Gastroesophageal sphincter (tissue), 4 donors: Measurements from ENCODE around the gene CERS4. TPM values are rescaled to one million over a fixed set of nuclear protein-coding genes. Genes with fewer than 3 reads are reported as not detected.
"Not testable (repeated sequence)": the region's sequence is repeated elsewhere in the genome, so short reads cannot be mapped to it uniquely, and the experiment has no call there.

Experiments used
- ATAC-seq: fragments of 150-250 bp; one replicate; pipeline ENCODE4 v1.9.1; 2016; ENCODE audit warnings: mild to moderate bottlenecking, moderate library complexity
- H3K27ac ChIP-seq, 4 donors: fragments of 200-600 bp; sonication (generic) in 3 of 4; 1 replicate in 3 of 4; 2 replicates in 1 of 4; pipeline ENCODE4 v1.5.1; 2016 to 2019
- H3K27me3 ChIP-seq: fragments of 200-600 bp; sonication (generic); one replicate; pipeline ENCODE4 v1.5.1; 2019
- H3K36me3 ChIP-seq, 2 donors: fragments of 200-600 bp; sonication (generic); one replicate each; pipeline ENCODE4 v1.5.1; 2019; ENCODE audit warnings: control low read depth in 1 of 2
- H3K4me1 ChIP-seq, 3 donors: fragments of 200-600 bp; sonication (generic); 1 replicate in 2 of 3; 2 replicates in 1 of 3; pipeline ENCODE4 v1.5.1; 2016 to 2019; ENCODE audit warnings: control low read depth in 2 of 3
- H3K4me3 ChIP-seq, 2 donors: fragments of 200-600 bp; sonication (generic); one replicate each; pipeline ENCODE4 v1.5.1; 2019; ENCODE audit warnings: mild to moderate bottlenecking in 1 of 2, moderate library complexity in 1 of 2
- H3K9me3 ChIP-seq, 3 donors: fragments of 200-600 bp; sonication (generic); one replicate each; pipeline ENCODE4 v1.5.1; 2017 to 2019; ENCODE audit warnings: control low read depth in 2 of 3
- EP300 ChIP-seq: sonication (generic); formaldehyde crosslinking; IDR thresholded peaks from one replicate; pipeline ENCODE4 v1.6.1; 2017; ENCODE audit warnings: antibody characterized with exemption, mild to moderate bottlenecking
- POLR2A ChIP-seq, 2 donors: fragments of 450-650 bp; IDR thresholded peaks; one replicate each; pipeline ENCODE4 v1.6.1; 2017; ENCODE audit warnings: antibody characterized with exemption in 2 of 2, mild to moderate bottlenecking in 2 of 2, moderate library complexity in 1 of 2
- POLR2AphosphoS5 ChIP-seq: sonication (generic); formaldehyde crosslinking; IDR thresholded peaks from one replicate; pipeline ENCODE4 v1.6.1; 2017; ENCODE audit warnings: antibody characterized with exemption
- WGBS, 2 donors: methylation state at CpG; one replicate each; pipeline ENCODE4 v1.1.5; 2018; ENCODE audit warnings: low coverage in 1 of 2; 5-methylcytosine and 5-hydroxymethylcytosine counted together
- total RNA-seq, 4 donors: library from RNA; depleted of rRNA; stranded (reverse); fragments of >200 nt; gene quantifications; one replicate each; pipeline ENCODE4 v1.1.0, GENCODE V29; 2016
- TF ChIP-seq, protein P1 (sequence below), 4 experiments: fragments of 200-600 bp in 2 of 4; fragments of 450-650 bp in 2 of 4; sonication (generic) in 1 of 4; IDR thresholded peaks; one replicate each; pipeline ENCODE4 v1.5.1; 2017 to 2019; ENCODE audit warnings: antibody characterized with exemption in 4 of 4, mild to moderate bottlenecking in 2 of 4, moderate library complexity in 2 of 4

Gene CERS4
- total RNA-seq, 4 donors from 2014 or later, result 24.8 to 33.8 (median 31.9) TPM

DNA sequence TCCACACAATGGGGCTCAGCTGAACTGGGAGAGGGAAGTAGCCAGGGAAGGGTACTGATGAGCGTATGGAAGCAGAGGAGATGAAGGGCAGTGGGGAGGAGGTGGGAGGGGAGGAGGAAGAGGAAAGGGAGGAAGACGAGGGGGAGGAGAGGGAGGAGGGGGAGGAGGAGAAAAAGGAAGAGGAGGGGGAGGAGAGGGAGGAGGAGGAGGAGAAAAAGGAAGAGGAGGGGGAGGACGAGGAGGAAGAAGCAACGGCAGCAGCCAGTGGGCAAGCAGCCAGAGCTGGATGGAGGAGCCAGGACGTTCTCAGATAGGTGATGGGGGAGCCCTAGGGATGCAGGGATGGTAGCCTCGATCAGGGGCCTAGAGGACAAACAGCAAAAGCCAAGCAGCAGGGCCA is 5.6 kb downstream of the CERS4 start:
- no peaks in the 10 kb centered on the region for H3K9me3 ChIP-seq
- H3K27ac ChIP-seq, result no peak overlapping the region
- 30 to 39% methylated on average over 5 to 6 of the region's 6 CpGs for WGBS, 2 donors
- no peak for ATAC-seq
- TF ChIP-seq EP300 (no peak), POLR2A (IDR thresholded peaks at IDR 0.05) (no peak)
- H3K36me3 ChIP-seq, result peaks cover 0 to 34% of the 10 kb centered on the region in 2 donors
- H3K4me1 ChIP-seq, result peaks cover 0 to 33% (median 0%) of the 10 kb centered on the region in 3 donors
- no peak overlapping the region for H3K4me3 ChIP-seq
- H3K27me3 ChIP-seq, result no peaks in the 10 kb centered on the region

DNA sequence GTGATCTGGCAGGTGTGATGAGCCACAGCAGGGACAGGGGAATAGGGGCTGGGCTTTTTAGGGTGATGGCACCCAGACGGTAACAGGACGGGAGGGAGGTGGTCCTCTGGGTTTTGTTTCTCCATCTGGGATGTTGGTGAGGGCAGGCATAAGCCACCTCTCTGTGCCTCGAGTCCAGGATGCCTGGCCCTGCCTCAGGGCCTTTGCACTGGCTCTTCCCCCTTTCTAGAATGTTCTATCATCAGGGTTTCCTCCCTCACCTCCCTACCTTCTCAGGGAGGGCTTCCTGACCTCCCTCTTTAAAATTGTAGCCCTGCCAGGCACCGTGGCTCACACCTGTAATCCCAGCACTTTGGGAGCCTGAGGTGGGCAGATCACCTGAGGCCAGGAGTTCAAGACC is 6.6 kb downstream of the CERS4 start:
- peaks cover 0 to 34% of the 10 kb centered on the region in 2 donors for H3K36me3 ChIP-seq
- no peaks in the 10 kb centered on the region for H3K9me3 ChIP-seq
- no peak for ATAC-seq
- WGBS, 2 donors, result 50% methylated on average over 1 of the region's 4 CpGs; no CpG with 5 or more reads in 1 of the 2 donors
- no peak overlapping the region for H3K4me3 ChIP-seq
- H3K27me3 ChIP-seq, result no peaks in the 10 kb centered on the region
- H3K4me1 ChIP-seq, result peaks cover 0 to 23% (median 0%) of the 10 kb centered on the region in 3 donors
- no peak for TF ChIP-seq EP300
- no peak for TF ChIP-seq POLR2AphosphoS5
- no peak for TF ChIP-seq POLR2A (IDR thresholded peaks at IDR 0.05)
- TF ChIP-seq, protein P1, sequence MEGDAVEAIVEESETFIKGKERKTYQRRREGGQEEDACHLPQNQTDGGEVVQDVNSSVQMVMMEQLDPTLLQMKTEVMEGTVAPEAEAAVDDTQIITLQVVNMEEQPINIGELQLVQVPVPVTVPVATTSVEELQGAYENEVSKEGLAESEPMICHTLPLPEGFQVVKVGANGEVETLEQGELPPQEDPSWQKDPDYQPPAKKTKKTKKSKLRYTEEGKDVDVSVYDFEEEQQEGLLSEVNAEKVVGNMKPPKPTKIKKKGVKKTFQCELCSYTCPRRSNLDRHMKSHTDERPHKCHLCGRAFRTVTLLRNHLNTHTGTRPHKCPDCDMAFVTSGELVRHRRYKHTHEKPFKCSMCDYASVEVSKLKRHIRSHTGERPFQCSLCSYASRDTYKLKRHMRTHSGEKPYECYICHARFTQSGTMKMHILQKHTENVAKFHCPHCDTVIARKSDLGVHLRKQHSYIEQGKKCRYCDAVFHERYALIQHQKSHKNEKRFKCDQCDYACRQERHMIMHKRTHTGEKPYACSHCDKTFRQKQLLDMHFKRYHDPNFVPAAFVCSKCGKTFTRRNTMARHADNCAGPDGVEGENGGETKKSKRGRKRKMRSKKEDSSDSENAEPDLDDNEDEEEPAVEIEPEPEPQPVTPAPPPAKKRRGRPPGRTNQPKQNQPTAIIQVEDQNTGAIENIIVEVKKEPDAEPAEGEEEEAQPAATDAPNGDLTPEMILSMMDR (IDR thresholded peaks at IDR 0.05), result no peak
- no peak overlapping the region for H3K27ac ChIP-seq

DNA sequence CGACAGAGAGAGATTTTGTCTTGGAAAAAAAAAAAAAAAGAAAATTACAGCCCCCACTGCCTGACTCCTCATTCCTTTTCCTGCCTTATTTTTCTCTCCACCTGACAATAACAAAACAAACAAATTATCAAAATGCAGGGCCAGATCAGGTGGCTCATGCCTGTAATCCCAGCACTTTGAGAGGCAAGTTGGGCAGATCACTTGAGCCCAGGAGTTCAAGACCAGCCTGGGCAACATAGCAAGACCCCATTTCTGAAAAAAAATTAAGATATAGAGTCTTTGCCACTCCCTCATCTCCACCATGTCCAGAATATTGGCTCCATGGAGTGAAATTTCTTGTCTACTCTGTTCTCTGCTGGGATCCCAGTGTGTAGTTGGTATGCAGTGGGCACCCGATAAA is 7.2 kb downstream of the CERS4 start:
- no peaks in the 10 kb centered on the region for H3K27me3 ChIP-seq
- no peak overlapping the region for H3K4me3 ChIP-seq
- H3K4me1 ChIP-seq, result peaks cover 0 to 18% (median 0%) of the 10 kb centered on the region in 3 donors
- H3K9me3 ChIP-seq, result no peaks in the 10 kb centered on the region
- no peak overlapping the region for H3K27ac ChIP-seq
- ATAC-seq, result no peak
- WGBS, 2 donors, result 31% methylated on average over 2 of the region's 2 CpGs; no CpG with 5 or more reads in 1 of the 2 donors
- no peak for TF ChIP-seq EP300
- no peak for TF ChIP-seq POLR2AphosphoS5
- TF ChIP-seq POLR2A (IDR thresholded peaks at IDR 0.05), result no peak
- TF ChIP-seq, protein P1 (IDR thresholded peaks at IDR 0.05), result no peak
- H3K36me3 ChIP-seq, result peaks cover 0 to 34% of the 10 kb centered on the region in 2 donors

DNA sequence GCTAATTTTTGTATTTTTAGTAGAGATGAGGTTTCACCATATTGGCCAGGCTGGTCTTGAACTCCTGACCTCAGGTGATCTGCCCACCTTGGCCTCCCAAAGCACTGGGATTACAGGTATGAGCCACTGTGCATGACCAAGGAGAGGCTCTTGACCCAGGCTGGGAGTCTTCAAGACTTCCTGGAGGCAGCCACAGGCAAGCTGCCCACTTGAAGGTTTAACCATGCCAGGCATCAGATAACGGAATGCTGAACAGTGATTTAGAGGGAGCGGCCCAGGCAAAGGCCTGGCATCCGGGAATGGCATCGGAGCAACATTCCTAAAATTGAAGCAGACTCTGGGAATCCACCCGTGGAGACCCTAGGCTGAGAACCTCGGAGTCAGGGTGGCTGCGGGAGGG is 9.0 kb downstream of the CERS4 start:
- not testable (repeated sequence) for H3K9me3 ChIP-seq, H3K27me3 ChIP-seq, H3K27ac ChIP-seq, H3K4me3 ChIP-seq, H3K4me1 ChIP-seq, ATAC-seq
- WGBS, 2 donors, result 86 to 89% methylated on average over 6 to 7 of the region's 7 CpGs
- H3K36me3 ChIP-seq, result peaks cover 0 to 34% of the 10 kb centered on the region in 2 donors

DNA sequence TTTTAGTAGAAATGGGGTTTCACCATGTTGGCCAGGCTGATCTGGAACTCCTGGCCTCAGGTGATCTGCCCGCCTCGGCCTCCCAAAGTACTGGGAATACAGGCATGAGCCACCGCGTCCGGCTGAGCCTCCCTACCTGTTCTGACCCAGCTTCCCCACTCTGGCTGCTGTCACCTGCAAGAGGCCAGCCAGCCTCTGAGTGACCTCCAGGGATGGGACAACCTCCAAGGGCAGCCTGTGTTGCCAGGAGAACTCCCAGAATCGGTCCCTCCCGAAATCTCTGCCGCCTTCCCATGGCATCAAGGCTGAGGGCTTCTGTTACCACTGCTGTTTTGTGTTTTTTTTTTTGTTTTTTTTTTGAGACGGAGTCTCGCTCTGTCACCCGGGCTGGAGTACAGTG is 11.3 kb downstream of the CERS4 start:
- Histone ChIP-seq H3K9me3 (no peaks in the 10 kb centered on the region), H3K27ac (no peak overlapping the region), H3K4me3 (no peak overlapping the region), H3K27me3 (no peaks in the 10 kb centered on the region), H3K36me3 (peaks cover 0 to 29% of the 10 kb centered on the region in 2 donors), H3K4me1 (peaks cover 0 to 8% (median 0%) of the 10 kb centered on the region in 3 donors)
- 80 to 96% methylated on average over 2 to 3 of the region's 11 CpGs for WGBS, 2 donors
- ATAC-seq, result no peak
- TF ChIP-seq POLR2AphosphoS5 (no peak), EP300 (no peak), POLR2A (IDR thresholded peaks at IDR 0.05) (no peak)
- TF ChIP-seq, protein P1 (IDR thresholded peaks at IDR 0.05), result no peak

DNA sequence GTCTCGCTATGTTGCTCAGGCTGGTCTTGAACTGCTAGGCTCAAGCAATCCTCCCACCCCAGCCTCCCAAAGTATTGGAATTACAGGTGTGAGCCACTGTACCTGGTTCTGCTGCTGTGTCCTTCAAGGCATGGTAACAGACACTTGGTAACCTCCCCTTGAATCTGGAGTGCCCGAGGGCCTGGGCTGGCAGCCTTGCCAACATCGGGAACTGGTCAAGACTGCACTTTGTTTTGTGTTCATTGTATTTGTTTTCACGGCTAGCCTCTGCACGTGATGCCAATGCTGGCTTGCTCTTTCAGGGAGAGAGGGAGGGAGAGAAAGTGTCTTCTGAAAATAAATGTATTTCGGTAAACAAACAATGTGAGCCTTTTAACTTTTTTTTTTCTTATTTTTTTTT is 12.0 kb downstream of the CERS4 start:
- TF ChIP-seq, protein P1 (IDR thresholded peaks at IDR 0.05), result no peak
- no peak for TF ChIP-seq POLR2AphosphoS5
- no peak for TF ChIP-seq POLR2A (IDR thresholded peaks at IDR 0.05)
- TF ChIP-seq EP300, result no peak
- no peak overlapping the region for H3K4me3 ChIP-seq
- H3K27ac ChIP-seq, result no peak overlapping the region
- H3K9me3 ChIP-seq, result no peaks in the 10 kb centered on the region
- peaks cover 0 to 22% of the 10 kb centered on the region in 2 donors for H3K36me3 ChIP-seq
- ATAC-seq, result no peak
- peaks cover 0 to 8% (median 0%) of the 10 kb centered on the region in 3 donors for H3K4me1 ChIP-seq
- 74 to 79% methylated on average over 5 to 6 of the region's 6 CpGs for WGBS, 2 donors
- no peaks in the 10 kb centered on the region for H3K27me3 ChIP-seq

DNA sequence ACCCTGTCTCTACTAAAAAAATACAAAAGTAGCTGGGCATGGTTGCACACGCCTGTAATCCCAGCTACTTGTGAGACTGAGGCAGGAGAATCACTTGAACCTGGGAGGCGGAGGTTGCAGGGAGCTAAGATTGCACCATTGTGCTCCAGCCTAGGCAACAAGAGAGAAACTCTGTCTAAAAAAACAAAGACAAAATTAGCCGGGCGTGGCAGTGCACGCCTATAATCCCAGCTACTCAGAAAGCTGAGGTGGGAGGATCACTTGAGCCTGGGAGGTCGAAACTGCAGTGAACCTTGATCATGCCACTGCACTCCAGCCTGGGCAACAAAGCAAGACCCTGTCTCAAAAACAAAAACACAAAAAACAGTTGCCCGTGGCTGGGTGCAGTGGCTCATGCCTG is 14.3 kb downstream of the CERS4 start:
- not testable (repeated sequence) for H3K4me3 ChIP-seq, H3K9me3 ChIP-seq, H3K27ac ChIP-seq, H3K27me3 ChIP-seq, H3K4me1 ChIP-seq, ATAC-seq, H3K36me3 ChIP-seq
- 47 to 67% methylated on average over 3 to 5 of the region's 7 CpGs for WGBS, 2 donors
